Kasumi-1 (cell line): ENCODE data around the gene MBNL2.

Experiments
- DNase-seq, 2 experiments: peaks; one replicate each; lab custom pipeline; 2025; lab: John Stamatoyannopoulos, UW

The MBNL2 gene

DNA sequence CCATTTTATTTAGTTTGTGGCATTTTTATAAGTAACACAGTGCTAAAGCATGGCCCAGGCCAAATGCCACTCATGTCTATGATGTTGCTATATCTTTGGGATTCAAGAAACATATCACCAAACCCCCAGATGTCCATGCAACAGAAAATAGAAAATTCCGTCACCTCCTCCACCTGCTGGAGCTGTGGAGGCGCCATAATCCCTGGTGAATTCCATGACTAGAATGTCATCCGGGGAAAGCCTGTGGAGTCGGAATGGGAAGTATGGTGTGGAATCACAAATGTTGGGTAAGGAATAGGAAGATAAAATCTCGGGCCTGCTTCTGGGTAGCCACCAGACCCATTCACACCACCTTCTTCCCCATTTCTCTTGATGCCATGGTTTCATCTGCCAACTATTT, 160.1 kb downstream of the MBNL2 start:
- DNase-seq: no peak

DNA sequence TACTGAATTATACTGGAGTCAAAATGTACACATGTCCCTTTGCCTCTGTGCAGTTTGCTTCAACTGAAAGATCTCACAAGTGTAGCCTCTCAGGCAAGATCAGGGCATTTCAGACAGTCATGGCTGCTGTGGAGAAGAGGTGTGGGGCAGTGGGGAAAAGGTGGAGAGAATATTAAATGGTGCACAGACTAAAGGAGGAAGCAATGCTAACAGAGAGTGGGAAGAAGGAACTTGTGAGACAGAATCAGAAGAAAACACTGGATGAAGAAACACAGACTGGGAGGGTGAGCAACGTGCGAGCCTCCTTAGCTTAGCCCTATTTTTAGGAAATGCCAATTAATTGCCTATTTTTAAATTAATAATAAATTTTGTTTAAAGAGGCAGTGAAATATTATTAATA, 162.2 kb downstream of the MBNL2 start:
- peak; percentile 10 to 45 for DNase-seq

DNA sequence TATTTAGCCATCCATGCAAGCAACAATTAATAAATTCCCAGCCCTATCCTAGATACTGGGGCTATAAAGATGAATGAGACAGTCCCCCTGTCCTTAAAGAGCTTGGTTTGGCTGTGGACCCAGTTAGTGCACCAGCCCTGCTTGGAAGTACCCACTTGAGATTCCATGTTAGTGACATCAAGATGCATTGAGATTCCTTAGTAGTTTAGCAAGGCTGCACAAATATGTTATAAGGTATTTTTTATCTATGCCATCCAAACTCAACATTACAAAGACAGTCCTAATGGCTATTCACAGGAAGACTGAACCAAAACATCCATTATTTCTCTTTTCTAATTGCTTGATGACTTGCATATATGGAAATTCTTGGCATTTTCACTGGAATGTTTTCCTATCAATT, 163.0 kb downstream of the MBNL2 start:
- no peak for DNase-seq

DNA sequence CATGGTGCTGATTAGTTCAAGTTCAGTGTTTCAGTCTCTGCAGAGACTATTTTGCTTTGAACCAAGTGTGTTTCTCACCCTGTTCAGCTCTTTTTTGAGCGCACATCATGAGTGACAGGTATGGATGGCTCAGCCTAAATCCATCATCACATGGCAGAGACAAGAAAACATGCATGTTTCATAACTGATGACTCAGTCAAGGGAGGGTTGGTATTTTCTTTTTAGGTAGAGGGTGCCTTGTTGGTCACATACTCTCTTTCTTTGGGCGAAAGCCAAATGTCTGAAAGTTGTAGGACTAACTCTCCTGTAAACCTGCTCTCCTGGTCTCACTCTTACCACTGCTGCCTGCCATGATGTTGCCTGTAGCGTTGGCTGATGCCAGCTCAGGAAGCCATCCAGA, 163.7 kb downstream of the MBNL2 start:
- DNase-seq: no peak

DNA sequence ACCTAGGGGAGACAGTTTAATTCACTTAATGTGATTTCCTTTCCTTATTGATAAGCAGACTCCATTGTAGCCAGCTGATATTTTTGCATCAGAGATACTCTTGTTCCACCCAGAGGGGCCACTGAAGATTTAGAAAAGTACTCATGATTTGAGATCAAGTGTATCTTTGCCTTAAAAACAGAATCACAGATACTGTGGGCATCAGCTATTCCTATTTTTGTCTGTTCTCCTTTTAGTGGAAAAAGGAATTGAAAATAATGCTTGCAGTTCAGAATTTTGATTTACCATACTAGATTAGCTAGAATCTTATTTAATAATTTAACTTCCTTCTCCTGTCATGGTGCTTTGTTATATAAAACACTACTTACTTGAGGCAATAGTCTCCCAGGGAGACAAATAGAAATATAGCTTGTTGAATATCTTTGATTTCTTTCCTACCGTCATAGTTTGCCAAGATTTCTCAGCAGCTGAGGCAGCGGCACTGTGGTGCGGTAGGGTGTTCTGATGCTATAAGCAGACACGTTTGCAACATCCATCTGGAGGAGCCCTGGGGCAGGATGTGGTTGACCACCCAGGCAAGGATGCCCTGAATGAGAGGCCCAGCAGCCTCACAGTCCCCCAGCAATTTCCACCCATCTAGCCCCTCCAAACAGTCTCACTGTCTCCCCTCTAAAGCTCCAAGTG, 164.8 kb downstream of the MBNL2 start:
- DNase-seq: peak; percentile 70 to 73

DNA sequence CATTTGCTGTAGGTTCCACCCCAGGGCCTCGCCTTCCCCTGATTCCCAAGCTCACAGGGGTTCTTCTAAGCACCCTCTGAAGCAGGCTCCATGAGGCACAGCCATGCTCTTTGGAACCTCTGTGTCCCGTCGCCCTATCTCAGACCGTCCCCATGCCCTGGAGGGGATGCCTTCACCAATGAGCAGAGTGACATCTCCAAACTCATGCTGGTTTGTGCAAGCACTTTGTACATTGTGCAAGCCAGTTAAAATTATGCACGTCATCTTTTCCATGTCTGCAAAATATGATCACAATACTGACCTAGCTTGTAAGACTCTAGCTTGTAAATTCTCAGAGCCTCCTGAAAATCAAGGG, 165.3 kb downstream of the MBNL2 start:
- DNase-seq: peak; percentile 57 to 68

DNA sequence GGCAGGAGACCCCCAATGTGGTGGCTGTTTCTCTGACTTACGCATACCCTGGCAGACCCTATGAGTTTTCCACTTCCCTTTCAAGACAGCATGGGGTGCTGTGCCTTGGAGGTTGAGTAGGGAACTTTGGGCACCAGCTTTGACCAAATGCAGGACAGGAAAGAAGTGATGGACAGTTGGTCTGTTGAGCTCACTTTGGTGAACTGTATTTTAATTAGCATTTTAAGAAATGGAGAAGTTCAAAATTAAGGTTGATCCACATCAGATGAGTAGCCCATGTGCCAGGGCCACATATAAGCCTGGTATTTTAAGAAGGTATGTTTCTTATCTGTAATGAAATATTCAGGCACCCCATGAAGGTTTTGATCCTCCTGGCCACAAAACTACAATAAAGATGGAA, 165.8 kb downstream of the MBNL2 start:
- DNase-seq: peak in 1 of 2 experiments; percentile 31

DNA sequence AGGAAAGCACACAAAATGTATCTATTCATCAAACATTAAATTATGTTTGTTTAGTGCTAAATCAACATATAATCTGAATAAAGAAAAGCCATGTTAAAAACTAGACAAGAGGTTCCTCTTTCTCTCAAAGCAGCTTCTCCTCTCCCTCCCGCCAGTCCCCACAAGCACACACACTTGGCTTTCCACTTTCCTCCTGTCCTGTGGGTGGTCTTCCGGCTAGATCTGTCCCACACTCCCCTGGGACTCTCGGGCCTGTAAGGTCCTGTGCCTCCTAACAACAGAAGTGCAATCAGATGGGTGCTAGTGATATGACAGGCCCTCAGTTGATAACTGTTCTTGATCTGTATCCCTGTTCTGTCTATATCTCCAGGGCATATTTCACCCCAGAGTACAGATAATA, 166.2 kb downstream of the MBNL2 start:
- peak; percentile 69 to 76 for DNase-seq

DNA sequence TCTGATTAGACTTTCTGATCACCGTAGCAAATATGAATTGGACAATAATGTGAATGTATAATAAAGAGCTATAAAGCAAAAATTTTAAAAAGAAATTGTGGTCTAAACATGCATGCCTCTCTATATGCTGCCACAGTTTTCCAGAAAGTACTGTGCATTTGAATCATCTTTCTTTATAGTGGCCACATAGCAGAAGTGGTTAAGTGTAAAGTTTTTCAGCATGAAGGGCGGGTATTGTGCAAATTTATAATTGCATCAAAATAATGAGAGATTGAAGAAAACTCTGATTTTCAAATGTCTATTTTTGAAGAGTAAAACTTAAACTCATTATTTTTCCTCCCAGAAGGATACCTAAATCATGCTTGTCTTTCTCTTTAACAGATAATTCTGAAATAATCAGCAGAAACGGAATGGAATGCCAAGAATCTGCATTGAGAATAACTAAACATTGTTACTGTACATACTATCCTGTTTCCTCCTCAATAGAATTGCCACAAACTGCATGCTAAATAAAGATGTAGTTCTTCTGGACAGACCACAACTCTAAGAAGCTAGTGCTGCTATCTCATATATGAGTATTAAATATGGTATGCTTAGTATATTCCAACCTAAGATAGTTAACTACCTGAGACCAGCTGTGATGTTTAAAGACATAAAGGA, 168.9 kb downstream of the MBNL2 start:
- DNase-seq: no peak

DNA sequence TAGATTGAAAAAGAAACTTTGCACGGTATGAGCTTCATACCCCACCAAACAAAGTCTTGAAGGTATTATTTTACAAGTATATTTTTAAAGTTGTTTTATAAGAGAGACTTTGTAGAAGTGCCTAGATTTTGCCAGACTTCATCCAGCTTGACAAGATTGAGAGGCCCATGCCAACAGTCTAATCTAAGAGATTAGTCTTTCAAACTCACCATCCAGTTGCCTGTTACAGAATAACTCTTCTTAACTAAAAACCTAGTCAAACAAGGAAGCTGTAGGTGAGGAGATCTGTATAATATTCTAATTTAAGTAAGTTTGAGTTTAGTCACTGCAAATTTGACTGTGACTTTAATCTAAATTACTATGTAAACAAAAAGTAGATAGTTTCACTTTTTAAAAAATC, 169.9 kb downstream of the MBNL2 start:
- no peak for DNase-seq

DNA sequence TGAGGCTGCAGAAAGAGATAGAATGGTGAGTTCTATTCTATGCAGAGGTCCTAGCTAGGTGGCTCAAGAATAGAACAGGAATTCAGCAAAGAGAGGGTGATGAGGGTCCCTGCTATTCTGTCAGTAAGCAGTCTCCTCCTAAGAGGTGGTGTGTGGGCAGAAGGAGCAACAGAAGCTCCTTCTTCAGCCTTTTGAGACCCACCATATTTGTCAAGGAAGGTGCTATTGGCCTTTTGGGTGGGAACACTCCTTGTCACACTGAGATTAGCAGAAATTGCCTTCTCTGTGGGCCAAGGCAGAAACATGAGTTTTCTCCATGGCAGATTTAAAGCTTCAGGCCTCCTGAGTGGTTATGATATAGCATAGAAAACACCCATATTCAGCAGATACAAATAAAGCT, 172.4 kb downstream of the MBNL2 start:
- DNase-seq: no peak

DNA sequence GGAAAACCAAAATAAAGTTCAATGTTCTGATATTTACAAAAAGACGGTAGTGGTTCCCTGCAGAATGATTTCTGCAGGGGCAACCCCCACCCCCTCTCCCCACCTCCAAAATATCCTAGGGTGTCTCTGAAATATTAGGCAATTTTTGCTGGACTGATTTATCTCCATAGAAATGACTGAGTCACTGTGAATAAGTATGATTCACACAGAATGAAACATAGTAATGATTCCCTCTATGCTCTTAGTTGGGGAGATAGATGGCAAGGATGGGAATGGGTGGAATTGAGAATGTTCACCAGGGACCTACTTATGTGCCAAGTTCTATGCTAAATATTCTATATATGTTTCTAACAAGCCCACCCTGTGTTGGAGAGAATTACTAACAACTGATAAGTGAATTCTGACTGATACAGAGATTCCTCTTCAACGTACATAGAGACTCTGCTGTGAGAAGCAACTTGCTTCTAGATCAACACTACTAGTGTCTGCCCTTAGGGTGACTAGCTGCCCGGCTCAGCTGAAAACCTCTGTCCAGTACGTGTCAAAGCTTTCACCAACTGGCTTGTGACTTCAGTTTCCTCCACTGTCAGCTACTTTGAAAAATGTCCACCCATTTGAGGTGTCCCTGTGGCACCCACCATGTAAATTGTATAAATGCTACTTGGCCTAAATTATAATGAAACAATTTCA, 173.5 kb downstream of the MBNL2 start:
- no peak for DNase-seq

DNA sequence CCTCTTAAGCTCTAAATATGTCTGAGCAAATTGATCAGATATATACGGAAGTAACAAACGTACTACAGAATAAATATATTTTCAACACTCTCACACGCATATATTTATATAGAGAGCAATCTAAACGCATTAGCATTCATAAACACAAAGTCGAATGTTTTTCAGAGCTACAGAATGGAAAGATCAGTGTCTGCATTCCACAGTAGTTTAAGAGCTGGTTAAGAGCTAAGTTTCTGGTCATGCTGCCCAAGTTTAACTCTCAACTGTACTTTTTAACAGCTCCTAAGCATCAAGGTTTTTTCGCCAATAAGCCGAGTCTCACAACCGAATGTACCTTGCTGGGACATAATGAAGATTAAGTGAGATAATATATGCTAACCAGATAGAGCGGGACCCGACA, 175.1 kb downstream of the MBNL2 start:
- DNase-seq: no peak

DNA sequence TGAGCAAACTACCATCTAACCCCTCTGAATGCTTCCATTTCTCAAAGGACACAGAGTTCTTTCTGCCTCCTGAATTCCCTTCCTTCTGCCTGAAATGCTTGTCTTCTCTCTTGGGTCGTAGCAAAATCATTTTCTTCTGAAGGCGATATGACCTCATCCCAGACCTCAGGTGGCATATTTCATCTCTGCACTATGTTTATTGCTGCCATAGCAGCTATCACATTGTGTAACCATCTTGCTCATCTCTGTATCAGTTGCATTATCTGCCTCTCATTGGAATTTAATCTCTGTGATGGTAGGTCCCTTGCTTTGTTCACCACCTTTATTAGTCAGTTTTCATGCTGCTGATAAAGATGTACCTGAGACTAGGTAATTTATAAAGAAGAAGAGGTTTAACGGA, 179.3 kb downstream of the MBNL2 start:
- DNase-seq: no peak

DNA sequence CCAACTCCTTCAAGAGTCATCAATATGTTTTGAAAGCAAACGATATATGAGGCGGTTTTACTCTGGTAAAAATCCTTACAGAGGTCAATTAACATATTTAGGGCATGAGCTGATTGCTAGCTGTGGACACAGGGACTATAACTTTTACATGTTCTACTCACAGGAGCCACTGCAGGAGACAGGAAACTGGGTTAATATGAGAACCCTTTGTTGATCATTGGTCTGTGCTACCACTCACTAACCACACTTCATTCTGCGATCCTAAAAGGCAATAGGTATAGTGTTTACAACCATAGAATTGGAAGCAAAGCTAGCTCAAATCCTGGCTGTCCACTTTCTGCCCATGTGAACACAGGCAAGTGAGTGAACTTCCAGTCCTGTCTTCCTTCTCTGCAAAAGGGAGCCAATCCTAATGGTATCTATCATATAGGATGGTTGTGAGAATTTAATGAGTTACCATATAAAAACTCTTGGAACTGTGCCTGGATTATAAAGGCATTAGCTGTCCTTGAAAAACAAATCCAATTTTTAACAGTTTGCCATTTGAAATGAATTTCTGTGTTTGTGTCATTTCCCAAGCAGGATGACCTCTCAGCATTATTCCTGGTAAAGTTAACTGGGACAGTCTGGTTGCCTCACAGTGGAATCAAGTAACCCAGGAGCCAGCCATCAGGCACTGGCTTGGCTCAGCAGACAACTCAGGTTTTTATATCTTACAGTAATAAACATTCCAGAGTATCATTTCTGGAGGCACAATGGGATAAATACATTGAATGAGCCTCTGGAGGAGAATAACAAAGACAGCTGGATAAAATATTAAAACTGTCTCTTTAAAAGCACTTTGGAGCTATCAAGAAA, 182.0 kb downstream of the MBNL2 start:
- no peak for DNase-seq

DNA sequence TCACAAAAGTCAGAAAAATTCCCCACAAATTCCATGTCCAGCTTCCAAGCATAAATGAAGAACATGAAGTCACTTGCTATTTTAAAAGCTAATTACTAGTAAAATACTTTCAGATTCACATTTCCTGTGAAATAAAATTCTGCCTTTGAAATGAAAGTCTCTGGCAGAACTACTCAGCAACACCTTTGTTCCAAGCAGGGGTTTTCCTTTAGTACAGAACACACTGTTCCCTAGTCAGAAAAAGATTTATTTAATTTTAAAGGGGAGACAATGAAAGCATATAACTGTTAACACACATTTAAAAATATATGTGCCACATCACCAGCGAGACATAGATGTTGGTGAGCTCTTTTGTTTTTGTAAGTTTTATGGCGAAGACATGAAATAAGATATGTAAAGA, 185.4 kb downstream of the MBNL2 start:
- DNase-seq: no peak

DNA sequence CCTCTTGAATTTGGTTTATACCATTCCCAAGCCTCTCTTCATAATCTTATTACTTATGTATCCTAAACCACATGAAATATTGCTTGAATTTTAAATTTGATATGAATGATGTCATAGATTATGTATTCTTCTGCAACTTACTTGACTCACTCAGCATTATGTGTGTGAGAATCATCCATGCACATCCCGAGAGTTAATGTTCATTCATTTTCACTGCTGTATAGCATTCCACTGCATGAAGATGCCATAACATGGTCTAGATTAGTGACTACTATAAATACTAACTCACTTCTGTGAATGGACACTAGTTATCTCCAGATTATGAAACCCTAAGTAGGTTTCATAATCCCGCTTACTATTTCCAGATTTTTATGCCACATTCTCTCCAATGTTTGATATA, 186.8 kb downstream of the MBNL2 start:
- no peak for DNase-seq

DNA sequence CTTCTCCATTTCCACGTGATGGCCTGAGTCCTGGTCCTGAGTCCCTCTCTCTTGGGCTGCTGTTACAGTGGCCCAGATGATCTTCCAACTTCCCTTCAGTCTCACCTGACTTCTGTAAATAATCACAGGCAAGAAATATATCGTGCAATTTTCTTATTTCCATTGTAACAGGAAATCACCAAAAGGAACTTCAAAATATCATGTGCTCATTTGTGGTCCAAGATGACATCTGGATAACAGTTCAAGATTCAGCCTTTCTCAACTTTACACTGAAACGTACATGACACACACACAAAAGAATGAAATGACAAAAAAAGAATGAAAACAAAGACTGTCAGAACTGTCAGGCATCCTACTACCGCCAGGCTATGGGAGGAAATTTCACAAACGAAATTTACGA, 189.9 kb downstream of the MBNL2 start:
- DNase-seq: no peak

DNA sequence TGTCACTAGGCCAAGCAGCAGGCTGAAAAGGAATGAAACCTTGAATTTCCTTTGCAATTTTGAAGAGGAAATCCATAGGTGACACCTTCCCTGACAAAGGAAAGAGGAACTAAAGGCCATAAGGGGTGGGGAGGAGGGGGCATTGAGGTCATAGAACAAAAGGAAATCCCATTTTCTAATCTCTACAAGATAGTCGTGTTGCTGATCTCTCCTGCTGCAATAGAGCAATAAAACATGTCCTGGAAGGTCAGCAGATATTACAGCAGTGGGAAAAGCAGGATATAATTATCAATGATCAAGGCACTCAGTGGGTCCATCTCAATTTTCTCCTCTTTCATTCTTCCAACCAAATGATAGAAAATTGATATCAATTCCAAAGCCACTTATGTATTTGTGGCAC, 191.6 kb downstream of the MBNL2 start:
- peak in 1 of 2 experiments; percentile 18 for DNase-seq

DNA sequence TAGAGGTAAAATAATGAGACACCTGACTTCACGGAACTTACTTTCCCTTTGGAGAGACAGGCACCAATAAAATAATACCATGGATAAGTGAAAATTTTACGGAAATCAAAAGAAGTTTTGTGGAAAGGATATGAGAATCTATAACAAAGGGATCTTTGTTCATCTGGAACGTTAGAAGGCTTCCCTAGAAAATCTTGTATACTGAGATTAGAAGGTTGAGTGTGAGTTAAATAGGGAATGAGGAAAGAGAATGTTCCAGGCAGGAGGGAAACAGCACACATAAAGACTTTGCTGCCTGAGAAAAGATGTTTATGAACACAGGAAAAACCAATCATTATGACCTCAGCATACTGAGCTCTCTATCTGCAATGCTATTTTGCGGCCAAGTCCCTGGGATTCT, 192.3 kb downstream of the MBNL2 start:
- DNase-seq: no peak

DNA sequence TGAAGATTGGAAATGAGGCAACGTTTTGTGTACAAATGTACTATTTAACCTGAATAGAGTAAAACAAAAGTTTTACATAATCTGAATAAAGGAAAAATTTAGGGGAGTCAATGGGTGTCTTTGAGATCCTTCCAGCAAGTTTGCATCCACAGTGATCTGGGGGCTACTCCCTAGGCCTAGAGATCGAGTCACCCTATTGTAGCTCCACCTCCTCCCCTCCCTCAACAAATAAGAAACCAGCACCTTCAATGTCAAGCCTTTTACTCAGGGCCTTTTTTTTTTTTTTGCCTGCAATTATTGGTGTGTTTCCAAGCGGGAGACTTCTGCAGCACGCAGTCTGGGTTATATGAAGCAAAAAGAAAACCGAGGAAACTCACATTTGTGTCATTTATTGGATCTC, 195.6 kb downstream of the MBNL2 start:
- no peak for DNase-seq
